HK-2 (cell line): ENCODE results near the gene MTHFR.
"Not testable (repeated sequence)": the region's sequence is repeated elsewhere in the genome, so short reads cannot be mapped to it uniquely, and the experiment has no call there.

Source experiments
- DNase-seq: peaks from one replicate; pipeline ENCODE4 v3.0.0-alpha.2; 2018; ENCODE audit not compliant: unreplicated experiment

The MTHFR gene

DNA sequence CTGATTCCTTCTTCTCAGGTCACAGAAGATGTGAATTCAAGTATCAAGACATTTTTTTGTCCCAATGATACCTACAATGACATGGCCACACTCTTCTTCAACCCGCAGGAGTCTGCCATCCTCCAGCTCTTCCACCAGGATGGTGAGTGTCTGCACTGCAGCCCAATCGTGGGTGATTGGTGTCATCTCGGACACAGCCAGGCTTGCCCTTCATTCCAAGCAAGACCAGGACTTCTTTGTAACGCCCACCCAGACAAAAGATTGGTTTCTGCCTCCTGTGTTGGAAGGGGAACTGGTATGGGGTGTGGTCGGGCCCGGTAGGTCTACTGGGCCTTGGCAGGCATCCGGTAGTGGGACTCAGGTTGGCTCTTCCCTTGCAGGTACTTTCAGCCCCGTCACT is 27.7 kb upstream of the MTHFR start:
- DNase-seq = no peak

DNA sequence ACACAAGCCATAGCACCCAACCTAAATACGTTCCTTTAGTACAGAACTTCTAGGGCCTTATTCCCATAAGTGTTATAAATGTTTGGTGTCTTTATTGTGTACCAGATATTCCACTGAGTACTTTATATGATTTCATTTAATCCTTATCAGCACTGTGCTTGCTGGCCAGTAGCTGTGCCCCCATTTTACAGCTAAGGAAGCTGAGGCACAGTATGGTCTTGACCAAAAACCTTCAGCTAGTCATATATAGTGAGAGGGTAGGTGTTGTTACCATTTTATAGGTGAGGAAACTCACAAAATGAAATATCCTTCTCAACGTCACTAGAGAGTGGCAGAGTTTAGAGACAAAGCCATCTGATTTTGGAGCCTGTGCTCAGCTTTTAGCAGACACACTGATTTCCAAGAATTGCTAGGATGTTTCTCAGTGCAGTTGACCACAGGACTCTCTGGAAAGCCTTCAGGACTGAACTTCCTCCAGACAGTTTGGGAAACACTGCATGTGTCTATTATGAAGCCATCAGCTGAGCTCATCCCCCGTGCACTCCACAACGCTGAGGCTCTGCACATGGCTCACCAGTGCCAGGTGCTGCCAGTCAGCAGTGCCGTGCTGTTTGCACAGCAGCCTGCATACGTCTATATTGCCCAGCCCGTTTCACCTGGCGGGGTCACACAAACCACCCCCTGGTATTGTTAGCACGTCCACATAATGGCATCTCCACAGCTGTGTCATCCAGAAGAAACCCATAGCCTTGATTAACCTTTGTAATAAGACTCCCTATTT is 26.4 kb upstream of the MTHFR start:
- no peak for DNase-seq

DNA sequence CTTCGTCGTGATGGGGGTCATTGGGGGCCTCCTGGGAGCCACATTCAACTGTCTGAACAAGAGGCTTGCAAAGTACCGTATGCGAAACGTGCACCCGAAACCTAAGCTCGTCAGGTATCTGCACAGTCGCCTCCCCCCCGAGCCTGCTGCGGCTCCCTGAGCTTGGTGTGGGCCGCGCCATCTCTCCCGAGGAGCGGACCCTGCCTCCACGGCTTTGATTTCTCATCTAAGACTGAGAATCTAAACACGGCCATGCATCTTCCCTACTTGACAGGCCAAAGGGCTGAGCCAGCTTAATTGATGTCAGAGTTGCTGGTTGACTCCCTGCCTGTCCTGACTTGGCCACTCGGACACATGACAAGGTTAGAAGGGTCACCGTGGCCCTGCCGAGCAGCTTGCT is 22.7 kb upstream of the MTHFR start:
- DNase-seq = no peak

DNA sequence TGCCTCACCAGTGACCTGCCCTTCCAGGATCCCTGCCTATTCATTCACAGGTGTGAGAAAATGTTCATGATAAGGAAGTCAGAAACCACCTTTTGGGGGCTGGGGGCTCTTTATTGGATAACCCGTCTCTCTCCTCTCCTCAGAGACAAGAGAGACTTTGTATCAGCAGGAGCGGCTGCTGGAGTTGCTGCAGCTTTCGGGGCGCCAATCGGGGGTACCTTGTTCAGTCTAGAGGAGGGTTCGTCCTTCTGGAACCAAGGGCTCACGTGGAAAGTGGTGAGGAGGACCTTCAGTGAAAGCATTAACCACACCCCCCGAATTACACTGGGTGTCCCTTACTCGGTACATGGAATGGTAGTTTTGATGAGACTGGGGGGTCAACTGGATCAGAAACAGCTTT is 21.2 kb upstream of the MTHFR start:
- no peak for DNase-seq

GRCh38 chr1:11825131-11825530 is 19.4 kb upstream of the MTHFR start:
- no peak for DNase-seq

GRCh38 chr1:11823366-11824137 is 17.8 kb upstream of the MTHFR start:
- DNase-seq = no peak

DNA sequence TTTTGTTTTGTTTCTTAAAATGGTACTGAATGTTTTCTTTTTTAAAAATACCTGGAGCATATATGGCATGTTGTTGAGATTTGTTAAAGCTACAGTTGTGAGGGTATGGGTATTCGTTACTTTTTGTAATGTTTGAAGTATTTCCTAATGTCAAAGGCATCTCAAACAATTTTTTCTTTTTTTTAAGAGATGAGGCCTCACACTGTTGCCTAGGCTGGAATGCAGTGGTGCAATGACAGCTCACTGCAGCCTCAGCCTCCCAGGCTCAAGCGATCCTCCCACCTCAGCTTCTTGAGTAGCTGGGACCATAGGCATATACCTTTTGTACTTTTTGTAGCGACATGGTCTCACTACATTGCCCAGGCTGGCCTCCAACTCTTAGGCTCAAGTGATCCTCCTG is 16.3 kb upstream of the MTHFR start:
- DNase-seq = no peak

DNA sequence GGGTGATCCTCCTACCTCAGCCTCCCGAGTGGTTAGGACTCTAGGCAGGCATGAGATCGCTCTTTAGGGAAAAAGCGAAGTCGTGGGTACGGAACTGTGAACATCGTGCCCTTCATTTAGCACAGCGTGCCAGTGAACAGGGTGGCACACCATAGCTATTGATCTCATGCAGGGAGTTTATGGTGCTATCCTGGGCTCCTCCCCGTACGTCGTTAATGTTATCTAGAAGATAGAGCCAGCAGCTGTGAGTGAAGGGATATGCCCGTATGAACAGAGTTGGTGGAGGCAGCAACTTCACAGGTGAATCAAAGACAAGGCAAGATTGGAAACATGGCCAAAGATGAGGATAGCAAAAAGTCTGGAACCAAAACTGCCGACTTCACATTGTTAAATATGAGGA is 11.4 kb upstream of the MTHFR start:
- no peak for DNase-seq

- DNase-seq = no peak
These were observed 7.3 kb upstream of the MTHFR start for GRCh38 chr1:11813021-11813420.

DNA sequence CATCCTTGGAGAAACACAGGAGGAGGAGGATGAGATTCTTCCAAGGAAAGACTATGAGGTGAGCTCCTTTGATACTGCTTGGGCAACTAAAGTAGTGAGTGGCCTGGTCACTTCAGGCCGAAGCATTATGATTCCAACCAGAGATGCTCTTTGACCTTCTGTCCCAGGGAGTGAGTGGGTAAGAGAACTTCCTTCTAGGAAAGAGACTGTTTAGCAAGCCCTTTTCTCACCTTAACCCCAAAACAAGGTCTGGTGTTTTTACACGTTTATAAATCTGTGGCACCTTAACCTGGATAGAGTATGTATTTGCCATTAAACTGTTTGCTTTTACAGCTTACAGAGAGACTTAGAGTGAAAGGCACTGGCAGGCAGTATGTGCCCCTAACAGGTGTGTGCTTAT is 1.4 kb upstream of the MTHFR start:
- DNase-seq = no peak

- DNase-seq = no peak
These were observed 658 bp upstream of the MTHFR start for GRCh38 chr1:11806307-11806936.

- peak; percentile 32 for DNase-seq
These were observed 920 bp downstream of the MTHFR start for GRCh38 chr1:11804666-11805421.

- not testable (repeated sequence) for DNase-seq
These were observed 1.7 kb downstream of the MTHFR start for GRCh38 chr1:11803924-11804665.

DNA sequence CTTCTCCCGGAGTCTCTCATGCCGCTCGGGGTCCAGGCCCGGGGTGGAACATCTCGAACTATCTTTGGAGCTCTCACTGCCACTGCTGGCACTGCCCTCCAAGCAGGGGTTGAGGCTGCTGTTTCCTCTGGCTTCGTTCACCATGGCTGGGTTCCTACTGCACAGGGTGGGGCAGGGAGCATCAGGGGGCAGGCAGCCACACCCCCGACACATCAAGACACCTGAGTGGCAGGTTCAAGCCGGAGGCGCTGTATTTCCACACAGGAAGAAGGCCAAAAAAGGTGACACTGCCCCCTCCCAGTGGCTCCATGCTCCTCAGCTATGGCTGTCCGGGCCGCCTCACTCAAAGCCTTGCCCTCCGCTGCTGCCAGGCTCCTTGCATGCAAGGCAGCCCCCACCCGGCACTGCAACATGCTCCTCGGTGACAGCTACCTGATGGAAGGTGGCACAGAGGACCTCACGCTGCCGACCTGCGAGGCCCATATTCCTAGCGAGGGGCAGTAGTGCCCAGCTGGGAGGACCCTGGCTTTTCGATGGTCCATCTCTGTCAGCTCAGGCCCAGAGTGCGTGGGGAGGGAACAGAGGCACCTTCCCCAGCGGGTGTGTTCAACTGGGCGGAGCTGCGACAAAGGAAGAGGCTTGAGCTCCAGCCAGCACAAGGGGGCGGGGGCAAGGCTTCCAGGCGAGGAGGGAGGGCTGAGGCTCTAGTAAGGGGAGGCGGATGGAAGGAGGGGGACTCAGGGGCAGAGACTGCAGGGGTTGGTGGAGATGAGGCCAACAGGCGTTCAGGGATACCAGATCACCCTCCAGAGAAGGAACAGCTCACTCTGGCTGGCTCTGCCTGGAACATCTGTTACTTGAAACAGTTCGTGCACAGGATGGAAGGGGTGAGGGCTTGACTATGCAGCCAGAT is 2.5 kb downstream of the MTHFR start:
- DNase-seq = peak; percentile 91

- DNase-seq = peak; percentile 33
These were observed 3.2 kb downstream of the MTHFR start for GRCh38 chr1:11802616-11802972.

DNA sequence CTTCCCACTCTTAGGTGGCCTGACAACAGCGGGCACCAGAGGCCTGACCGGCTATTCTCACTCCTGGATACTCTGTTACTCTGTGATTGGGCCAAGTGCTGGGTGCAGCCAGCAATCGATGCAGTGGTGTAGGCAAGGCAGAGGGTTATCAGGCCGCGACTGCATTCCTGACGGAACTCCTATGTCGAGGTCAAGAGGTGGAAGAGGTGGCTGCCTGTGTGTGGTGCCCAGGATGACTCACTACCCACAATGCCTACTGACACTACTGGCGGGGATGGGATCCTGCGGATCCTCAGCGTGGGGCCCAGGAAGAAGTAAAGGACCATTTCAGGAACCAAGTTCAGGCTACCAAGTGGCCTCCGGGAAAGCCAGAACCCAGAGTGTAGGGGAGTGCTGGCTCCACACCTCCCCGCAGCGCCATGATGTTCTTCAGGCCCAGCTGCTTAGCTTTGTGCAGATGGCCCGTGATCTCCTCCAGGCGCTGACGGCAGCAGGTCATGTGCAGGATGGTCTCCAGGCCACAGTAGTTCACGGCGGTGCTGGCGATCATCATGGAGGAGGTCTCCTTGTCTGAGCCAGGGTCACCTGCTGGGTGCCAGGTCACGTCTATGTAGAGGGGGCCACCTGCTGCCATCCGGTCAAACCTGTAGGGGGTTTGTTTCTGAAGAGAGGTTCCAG is 4.9 kb downstream of the MTHFR start:
- peak; percentile 74 for DNase-seq

DNA sequence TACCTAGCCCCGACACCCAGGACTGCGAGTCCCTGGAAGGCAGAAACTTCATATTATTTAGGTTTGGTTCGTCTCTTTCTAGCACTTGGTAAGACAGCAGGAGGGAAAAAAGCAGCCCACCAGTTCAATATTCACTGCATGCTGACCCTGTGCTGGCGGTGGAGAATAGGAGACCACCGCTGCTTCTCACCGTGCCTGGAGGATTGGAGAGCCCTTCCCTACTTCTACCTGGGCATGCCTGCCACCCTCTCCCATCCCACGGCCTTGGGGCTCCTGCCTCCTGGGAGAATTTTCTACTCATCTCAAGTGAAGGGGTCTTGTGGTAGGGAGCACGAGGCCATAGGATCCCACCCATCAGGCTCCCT is 5.4 kb downstream of the MTHFR start:
- no peak for DNase-seq

- no peak for DNase-seq
These were observed 5.9 kb downstream of the MTHFR start for GRCh38 chr1:11799896-11800295.

DNA sequence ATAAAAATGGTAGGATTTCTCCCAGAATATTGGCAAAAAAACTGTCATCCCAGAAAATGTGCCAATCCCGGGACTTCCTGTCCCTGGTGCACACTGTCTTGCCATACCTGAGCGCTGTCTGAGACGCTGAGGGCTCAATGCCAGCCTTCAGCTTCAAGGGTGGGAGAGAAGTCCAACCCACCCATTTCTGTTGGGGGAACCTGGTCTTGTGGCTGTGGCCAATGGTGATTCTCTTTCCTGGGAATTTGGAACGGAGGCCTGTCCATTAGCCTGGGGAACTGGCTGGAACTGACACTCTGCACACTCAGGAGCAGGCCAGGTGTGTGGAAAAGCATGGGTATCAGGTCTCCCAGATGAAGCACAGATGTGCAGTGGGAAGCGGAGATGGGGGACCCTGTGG is 6.7 kb downstream of the MTHFR start:
- no peak for DNase-seq
